OCI-LY3 (cell line): ENCODE data around the gene CAPN8.

Experiments used
- EZH2phosphoT487 ChIP-seq: fragments of 200-600 bp; shearing (Covaris generic); IDR thresholded peaks from 2 replicates; pipeline ENCODE4 v1.6.1; 2018; ENCODE audit warnings: antibody characterized with exemption, mixed run types, low read depth
- TF ChIP-seq, protein P1 (sequence below): fragments of 200-600, 300-600 bp; sonication (generic); IDR thresholded peaks from 2 replicates; pipeline ENCODE4 v1.5.1; 2014; ENCODE audit warnings: antibody characterized with exemption, low read length, low read depth

DNA sequence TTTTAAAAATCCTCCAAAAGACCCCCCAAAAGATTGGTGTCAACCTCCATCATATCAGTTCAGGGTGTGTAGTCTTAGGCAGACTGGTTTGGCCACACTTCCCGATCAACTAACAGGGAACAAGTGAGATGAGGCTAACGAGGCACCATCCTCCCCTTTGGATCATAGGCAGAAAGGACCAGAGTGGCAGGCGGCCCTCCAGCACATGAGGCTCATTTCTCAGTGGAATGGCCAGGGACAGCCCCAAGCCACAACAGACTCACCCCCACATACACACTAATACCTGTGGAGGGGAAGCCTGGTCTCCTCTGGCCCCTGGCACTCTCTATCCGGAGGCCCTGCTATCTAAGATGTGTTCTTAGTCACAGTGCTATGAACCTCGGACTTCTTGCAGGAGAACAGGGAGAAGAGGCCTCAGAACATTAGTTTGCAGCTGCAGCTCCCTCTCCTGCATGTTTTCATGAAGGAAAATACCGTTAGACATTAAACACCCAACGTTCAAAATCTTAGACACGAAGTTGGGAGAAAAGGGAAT, 29.6 kb upstream of the CAPN8 start:
- TF ChIP-seq, protein P1, sequence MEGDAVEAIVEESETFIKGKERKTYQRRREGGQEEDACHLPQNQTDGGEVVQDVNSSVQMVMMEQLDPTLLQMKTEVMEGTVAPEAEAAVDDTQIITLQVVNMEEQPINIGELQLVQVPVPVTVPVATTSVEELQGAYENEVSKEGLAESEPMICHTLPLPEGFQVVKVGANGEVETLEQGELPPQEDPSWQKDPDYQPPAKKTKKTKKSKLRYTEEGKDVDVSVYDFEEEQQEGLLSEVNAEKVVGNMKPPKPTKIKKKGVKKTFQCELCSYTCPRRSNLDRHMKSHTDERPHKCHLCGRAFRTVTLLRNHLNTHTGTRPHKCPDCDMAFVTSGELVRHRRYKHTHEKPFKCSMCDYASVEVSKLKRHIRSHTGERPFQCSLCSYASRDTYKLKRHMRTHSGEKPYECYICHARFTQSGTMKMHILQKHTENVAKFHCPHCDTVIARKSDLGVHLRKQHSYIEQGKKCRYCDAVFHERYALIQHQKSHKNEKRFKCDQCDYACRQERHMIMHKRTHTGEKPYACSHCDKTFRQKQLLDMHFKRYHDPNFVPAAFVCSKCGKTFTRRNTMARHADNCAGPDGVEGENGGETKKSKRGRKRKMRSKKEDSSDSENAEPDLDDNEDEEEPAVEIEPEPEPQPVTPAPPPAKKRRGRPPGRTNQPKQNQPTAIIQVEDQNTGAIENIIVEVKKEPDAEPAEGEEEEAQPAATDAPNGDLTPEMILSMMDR: no peak
- TF ChIP-seq EZH2phosphoT487: no peak
